Stimulated activated CD4-positive, alpha-beta T cell treated with anti-CD3 and anti-CD28 coated beads, Interleukin-15, amount 100 ng/mL, for 1 hour (primary cell): ENCODE data around the gene NOL4L.

ENCODE experiments used
- DNase-seq, 2 donors: peaks; one replicate each; pipeline ENCODE4 v3.0.0-alpha.2; 2020; ENCODE audit warnings: low read depth in 1 of 2, low spot score in 1 of 2

NOL4L gene

DNA sequence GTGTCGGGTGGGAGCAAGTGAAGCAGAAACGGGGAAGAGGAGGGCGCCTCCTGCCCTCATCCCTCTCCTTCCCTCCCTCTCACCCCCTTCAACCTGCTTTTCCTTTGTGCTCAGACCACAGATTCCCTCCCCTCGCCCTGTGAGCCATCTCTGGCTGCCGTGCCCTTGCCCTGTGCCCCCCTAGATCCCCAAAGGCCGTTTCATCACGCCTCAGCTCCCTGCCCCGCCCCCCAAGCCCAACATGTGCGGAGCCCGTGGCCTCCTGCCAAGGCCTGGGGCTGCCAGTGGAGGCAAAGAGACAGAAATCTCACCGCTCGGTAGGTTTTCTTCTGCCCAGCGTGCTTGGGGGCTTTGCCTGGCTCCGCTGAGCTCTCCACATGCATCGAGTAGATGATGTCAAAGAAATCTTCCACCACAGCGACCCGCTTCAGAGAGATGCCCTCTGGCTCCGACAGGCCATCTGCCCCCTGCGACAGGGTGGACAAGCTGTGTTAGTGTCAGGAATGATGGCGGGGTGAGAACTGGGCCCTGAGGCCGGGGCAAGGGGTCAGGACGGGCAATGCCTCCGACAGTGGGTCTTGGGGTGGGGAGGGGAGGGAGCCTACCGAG, 57.6 kb downstream of the NOL4L start:
- no peak for DNase-seq

GRCh38 chr20:32527052-32527446, 58.1 kb downstream of the NOL4L start:
- no peak for DNase-seq

DNA sequence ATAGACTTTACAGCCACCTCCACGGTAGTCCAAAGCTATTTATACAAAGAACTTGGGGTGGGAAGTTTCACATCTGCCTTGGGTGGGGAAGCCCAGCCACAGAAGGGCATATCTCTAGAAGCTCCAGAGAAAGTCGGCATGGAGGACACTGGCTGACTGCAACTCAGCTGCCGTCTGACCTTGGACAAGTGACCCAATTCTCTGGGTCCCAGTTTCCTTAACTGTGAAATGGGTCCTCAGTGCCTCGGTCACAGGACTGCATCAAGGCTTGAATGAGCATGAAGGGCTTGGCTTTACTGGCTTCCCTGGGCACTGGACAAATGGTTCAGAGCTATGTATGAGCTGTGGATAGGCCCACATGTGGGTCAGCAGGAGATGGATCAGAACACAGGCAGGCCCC, 58.6 kb downstream of the NOL4L start:
- DNase-seq: no peak

- no peak for DNase-seq
These were observed 59.0 kb downstream of the NOL4L start for GRCh38 chr20:32526125-32526524.

DNA sequence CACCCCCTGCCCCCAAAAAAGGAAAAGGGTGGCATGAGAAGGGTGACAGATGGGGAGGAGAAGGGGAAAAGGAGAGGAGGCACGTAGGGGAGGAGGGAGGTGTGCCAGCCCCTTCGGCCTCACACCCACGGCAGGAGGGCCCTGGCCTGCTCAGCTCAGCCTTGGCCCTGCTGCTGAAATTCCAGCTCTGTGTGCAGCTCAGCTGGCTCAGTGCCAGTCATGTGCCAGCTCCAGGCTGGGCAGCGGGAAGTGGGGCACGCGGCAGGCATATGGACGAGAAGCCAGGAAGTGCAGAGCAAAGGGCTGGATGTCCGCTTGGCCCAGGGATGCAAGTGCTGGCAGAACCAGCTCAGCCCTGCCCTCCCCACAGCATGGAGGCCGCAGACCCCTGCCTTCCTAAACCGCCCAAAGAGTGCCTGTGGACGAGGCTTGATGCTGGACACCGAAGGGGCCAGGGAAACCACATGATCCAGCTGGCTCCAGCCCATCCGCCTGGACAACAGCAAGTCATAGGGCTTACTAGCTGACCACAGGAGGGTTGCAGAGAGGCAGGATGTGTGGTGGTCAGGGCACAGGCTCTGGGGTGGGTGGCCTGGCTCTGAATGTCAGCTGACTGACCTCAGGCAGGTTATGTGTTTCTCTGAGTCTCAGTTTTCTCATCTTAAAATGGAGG, 60.2 kb downstream of the NOL4L start:
- DNase-seq: no peak

DNA sequence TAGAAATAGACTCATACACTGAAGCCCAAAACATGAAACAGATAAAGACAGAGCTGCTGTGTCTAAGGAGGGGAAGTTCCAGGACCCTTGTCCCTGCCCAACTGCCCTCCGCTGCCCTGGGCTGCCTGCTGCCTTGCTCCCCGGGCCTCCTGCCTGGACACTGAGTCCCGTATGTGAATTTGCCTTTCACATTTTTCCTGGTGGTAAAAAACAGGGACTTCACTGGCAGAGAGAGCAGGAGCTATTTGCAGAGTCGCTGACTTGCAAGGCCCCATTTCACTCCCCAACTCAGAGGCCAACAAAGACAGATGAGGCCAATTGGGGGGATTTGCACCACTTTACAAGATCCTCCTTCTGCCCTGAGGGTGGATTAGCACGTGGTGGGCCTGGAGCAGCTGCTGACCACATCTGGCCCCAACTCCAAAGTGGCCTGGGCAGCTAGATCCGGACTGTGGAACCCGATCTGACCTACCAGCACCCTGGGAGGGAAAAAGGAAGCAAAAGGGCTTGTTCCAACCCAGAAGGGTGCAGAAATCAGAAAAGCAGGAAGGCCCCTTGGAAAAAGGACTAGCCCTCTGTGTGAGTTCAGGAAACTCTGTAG, 61.4 kb downstream of the NOL4L start:
- DNase-seq: no peak

GRCh38 chr20:32522776-32523612, 62.1 kb downstream of the NOL4L start:
- no peak for DNase-seq

DNA sequence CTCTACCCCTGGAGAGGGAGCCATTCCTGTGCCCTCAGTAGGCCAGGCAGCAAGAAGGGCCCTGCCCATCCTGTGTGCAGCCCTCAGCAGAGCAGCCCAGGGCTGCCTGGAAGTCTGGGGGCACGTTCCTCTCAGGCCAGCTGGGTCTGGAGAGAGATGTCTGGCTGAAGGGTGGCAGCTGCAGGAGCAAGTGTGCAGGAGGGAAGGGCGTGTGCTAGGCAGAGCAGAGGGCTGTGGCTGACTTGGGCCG, 62.7 kb downstream of the NOL4L start:
- DNase-seq: no peak

- DNase-seq: peak; percentile 43 to 59
These were observed 63.2 kb downstream of the NOL4L start for GRCh38 chr20:32521780-32522525.

GRCh38 chr20:32520927-32521203, 64.3 kb downstream of the NOL4L start:
- DNase-seq: no peak

DNA sequence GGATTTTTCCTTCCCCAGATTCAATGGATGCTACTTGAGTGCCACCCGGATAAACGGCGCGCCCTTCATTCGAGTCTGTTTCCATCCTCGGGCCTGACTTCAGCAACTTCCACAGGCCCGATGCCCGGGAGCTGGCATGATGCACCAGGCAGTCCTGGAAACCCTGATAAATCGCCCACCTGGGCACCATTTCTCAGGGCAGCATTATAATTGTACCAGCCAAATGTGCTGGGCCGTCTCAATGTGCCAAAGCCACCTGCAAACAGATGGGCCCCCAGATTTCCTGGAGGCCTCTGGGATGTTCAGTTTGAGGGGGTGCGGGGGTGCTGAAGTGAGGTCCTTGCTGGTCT, 65.8 kb downstream of the NOL4L start:
- no peak for DNase-seq

DNA sequence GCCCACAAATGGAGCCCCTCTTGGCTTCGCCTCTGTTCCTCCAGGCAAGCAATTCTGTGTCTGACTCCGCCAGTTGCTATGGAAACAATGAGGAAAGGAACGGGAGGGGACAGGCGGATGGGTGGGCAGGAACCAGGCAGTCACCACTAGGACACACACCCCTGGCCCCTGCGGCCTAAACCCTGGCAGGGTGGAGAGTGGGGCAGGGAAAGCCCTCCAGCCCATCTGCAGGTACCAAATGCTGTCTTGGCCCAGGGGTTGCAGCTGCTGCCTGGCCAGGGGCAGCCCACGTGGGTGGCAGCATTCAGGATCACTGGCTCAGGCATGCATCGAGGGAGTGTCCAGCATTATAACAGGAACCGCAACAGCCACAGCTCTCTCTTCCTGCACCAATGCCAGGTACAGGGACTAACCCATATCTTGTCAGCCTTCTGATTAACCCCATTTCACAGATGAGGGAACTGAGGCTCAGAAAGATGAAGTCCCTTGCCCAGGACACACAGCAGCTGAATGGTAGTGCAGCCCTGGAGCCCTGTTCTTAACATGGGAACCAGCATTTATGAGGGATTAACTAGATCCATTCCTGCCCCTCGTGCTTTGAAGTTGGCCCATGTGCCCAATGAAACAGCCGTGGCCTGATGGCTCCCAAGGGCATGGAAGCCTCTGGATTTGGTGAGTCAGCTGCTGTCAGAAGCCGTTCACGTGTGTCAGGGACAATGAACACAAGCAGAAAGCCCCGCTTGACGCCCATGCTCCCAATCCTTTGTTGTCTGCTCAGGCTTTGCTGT, 66.3 kb downstream of the NOL4L start:
- no peak for DNase-seq

DNA sequence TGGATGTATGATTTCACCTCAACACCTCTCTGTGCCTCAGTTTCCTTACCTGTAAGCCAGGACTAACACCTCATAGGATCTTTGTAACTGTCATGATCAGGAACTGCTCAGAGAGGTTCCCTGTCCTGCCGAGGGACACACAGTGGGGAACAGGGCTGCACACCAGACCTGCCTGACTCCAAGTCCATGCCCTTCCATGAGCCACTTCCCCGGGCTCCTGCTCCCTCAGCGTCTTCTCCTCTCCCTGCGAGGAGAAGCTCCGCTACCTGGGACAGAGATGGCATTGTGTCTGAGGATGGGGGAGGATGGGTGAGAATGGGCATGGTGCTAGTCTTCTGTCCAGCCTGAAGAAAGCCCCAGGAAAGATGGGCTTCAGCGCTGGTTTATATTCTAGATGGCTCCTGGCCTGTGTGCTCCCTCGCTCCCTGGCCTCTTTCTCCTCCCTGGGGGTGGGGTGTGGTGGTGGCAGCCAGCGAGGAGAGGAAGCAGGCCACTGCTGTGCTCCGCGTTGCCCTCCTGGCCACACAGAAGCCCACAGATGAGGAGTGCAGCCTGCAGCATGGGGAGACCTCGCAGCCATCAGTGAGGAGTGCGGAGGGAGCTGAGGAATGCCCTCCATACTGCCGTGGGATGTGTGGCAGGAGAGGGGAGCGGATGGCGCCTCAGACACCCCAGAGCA, 67.1 kb downstream of the NOL4L start:
- DNase-seq: no peak

DNA sequence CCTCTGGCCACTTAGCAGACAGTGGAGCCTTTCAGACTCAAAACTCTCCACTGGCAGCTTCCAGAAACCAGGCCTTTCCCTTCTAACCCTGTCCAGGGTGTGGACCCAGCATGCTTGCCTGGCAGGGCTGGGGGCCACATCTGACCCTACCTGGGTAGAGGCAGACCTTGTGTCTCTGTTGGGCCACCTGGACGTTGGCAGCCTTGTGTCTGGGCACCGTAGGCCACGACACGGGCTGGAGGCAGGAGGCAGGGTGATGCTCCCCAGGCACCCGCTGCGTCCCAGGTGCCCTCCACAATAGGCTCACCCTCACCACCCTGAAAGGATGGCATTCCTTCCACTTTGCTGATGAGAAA, 67.6 kb downstream of the NOL4L start:
- no peak for DNase-seq

GRCh38 chr20:32516583-32517517, 68.3 kb downstream of the NOL4L start:
- no peak for DNase-seq

GRCh38 chr20:32515631-32516101, 69.5 kb downstream of the NOL4L start:
- no peak for DNase-seq

DNA sequence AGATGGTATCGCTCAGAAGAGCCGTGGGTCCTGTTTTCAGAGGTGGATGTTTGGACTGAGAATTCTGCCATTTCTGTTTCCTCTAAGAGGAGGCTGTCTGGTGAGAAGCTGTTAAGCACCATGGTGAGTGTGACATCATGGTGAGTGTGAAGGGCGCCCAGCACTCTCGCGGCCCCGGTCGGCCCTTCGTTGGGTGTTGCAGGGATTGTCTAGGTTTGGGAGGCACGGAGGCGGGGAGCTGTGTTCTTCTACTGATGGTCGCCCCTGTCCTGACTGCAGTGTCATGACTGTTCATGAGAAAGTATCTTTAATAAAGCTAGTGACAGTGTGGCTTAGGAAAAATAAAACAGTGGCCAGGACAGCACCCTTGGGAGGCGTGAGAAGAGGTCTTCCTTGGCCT, 70.4 kb downstream of the NOL4L start:
- DNase-seq: no peak

- DNase-seq: no peak
These were observed 71.9 kb downstream of the NOL4L start for GRCh38 chr20:32513031-32513866.

- DNase-seq: no peak
These were observed 73.1 kb downstream of the NOL4L start for GRCh38 chr20:32512047-32512385.
